ENCODE measurements around the gene IL17RB. TPM values are rescaled to one million over a fixed set of nuclear protein-coding genes. Genes with fewer than 3 reads are reported as not detected.

The IL17RB gene
- total RNA-seq, 1 donor from 2014 or later = 12.4 TPM

DNA sequence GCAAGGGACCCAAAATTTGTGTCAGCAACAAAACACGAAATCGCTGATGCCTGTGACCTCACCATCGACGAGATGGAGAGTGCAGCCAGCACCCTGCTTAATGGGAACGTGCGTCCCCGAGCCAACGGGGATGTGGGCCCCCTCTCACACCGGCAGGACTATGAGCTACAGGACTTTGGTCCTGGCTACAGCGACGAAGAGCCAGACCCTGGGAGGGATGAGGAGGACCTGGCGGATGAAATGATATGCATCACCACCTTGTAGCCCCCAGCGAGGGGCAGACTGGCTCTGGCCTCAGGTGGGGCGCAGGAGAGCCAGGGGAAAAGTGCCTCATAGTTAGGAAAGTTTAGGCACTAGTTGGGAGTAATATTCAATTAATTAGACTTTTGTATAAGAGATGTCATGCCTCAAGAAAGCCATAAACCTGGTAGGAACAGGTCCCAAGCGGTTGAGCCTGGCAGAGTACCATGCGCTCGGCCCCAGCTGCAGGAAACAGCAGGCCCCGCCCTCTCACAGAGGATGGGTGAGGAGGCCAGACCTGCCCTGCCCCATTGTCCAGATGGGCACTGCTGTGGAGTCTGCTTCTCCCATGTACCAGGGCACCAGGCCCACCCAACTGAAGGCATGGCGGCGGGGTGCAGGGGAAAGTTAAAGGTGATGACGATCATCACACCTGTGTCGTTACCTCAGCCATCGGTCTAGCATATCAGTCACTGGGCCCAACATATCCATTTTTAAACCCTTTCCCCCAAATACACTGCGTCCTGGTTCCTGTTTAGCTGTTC lies 35.0 kb upstream of the IL17RB start:
- TF ChIP-seq, protein P1, sequence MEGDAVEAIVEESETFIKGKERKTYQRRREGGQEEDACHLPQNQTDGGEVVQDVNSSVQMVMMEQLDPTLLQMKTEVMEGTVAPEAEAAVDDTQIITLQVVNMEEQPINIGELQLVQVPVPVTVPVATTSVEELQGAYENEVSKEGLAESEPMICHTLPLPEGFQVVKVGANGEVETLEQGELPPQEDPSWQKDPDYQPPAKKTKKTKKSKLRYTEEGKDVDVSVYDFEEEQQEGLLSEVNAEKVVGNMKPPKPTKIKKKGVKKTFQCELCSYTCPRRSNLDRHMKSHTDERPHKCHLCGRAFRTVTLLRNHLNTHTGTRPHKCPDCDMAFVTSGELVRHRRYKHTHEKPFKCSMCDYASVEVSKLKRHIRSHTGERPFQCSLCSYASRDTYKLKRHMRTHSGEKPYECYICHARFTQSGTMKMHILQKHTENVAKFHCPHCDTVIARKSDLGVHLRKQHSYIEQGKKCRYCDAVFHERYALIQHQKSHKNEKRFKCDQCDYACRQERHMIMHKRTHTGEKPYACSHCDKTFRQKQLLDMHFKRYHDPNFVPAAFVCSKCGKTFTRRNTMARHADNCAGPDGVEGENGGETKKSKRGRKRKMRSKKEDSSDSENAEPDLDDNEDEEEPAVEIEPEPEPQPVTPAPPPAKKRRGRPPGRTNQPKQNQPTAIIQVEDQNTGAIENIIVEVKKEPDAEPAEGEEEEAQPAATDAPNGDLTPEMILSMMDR (IDR thresholded peaks at IDR 0.05) = no peak
- Histone ChIP-seq H3K27ac (no peak overlapping the region), H3K4me1 (no peaks in the 10 kb centered on the region), H3K36me3 (peaks cover 4% of the 10 kb centered on the region), H3K27me3 (no peaks in the 10 kb centered on the region), H3K4me3 (no peak overlapping the region), H3K9me3 (no peaks in the 10 kb centered on the region)
- intact Hi-C loops (cut with DNase I) = no loop called here
- DNase-seq = peak; percentile 49
- no peak for ATAC-seq

DNA sequence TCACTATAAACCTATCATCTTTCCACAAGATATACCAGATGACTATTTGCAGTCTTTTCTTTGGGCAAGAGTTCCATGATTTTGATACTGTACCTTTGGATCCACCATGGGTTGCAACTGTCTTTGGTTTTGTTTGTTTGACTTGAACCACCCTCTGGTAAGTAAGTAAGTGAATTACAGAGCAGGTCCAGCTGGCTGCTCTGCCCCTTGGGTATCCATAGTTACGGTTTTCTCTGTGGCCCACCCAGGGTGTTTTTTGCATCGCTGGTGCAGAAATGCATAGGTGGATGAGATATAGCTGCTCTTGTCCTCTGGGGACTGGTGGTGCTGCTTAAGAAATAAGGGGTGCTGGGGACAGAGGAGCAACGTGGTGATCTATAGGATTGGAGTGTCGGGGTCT lies 33.9 kb upstream of the IL17RB start:
- peaks cover 8% of the 10 kb centered on the region for H3K36me3 ChIP-seq
- TF ChIP-seq, protein P1 (IDR thresholded peaks at IDR 0.05) = no peak
- no peaks in the 10 kb centered on the region for H3K4me1 ChIP-seq
- no peak for ATAC-seq
- no peaks in the 10 kb centered on the region for H3K27me3 ChIP-seq
- DNase-seq = no peak
- H3K27ac ChIP-seq = no peak overlapping the region
- no peaks in the 10 kb centered on the region for H3K9me3 ChIP-seq
- intact Hi-C loops (cut with DNase I) = no loop called here
- no peak overlapping the region for H3K4me3 ChIP-seq

DNA sequence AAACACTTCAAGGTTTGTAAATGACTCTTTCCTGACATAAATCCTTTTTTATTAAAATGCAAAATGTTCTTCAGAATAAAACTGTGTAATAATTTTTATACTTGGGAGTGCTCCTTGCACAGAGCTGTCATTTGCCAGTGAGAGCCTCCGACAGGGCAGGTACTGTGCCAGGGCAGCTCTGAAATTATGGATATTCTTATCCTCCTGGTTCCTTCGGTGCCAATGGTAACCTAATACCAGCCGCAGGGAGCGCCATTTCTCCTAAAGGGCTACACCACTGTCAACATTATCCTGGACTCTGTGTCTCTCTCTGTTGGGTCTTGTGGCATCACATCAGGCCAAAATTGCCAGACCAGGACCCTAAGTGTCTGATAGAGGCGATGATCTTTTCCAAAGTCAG lies 33.1 kb upstream of the IL17RB start:
- H3K9me3 ChIP-seq = no peaks in the 10 kb centered on the region
- intact Hi-C loops (cut with DNase I) = no loop called here
- TF ChIP-seq, protein P1 (IDR thresholded peaks at IDR 0.05) = no peak
- ATAC-seq (no peak), DNase-seq (no peak)
- no peak overlapping the region for H3K27ac ChIP-seq
- H3K4me3 ChIP-seq = no peak overlapping the region
- no peaks in the 10 kb centered on the region for H3K4me1 ChIP-seq
- peaks cover 13% of the 10 kb centered on the region for H3K36me3 ChIP-seq
- H3K27me3 ChIP-seq = no peaks in the 10 kb centered on the region

DNA sequence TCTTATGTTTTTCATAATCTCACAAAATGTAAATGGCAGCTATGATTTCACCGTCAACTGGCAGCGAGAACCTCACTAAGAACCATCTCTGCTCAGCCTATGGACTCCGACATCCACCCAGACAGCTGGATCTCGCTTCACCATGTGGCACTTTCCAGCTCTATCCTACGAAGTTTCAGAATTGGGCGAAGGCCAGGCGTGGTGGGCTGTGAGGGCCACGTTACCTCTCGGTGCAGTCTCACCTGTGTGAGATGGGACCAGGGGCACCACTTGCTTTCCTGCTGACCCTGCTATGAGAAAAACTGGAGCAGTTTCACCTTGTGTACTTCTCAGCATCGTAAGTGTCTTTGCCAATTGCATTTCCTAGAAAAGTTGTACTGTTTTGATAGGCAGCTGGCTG lies 32.5 kb upstream of the IL17RB start:
- H3K9me3 ChIP-seq = no peaks in the 10 kb centered on the region
- no peaks in the 10 kb centered on the region for H3K4me1 ChIP-seq
- peak; percentile 45 for DNase-seq
- no peak for ATAC-seq
- no peaks in the 10 kb centered on the region for H3K27me3 ChIP-seq
- no peak overlapping the region for H3K27ac ChIP-seq
- intact Hi-C loops (cut with DNase I) = no loop called here
- TF ChIP-seq, protein P1 (IDR thresholded peaks at IDR 0.05) = no peak
- H3K36me3 ChIP-seq = peaks cover 19% of the 10 kb centered on the region
- H3K4me3 ChIP-seq = no peak overlapping the region

DNA sequence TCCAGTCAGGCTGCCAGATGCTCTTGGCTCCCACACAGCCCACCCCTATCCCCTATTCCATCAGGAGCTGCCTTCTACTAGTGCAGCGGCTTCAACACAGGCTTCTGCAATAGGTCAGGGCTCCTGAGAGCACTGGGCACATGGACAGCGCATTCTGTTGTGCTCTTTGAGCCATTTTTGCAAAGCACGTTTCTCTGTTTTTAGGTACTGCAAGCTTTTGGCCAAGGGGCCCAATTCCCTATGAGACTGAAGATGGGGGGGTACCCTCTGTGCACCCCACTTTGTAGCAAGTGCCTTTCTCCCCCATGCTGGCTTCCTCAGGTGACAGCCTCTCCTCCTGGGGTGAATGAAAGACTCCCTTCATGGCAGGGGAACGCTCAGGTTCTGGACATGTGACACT lies 31.3 kb upstream of the IL17RB start:
- intact Hi-C loops (cut with DNase I) = no loop called here

More for the DNA sequence above, 31.3 kb upstream of the IL17RB start:
- Histone ChIP-seq H3K36me3 (peaks cover 21% of the 10 kb centered on the region), H3K27me3 (no peaks in the 10 kb centered on the region), H3K4me3 (no peak overlapping the region), H3K9me3 (no peaks in the 10 kb centered on the region), H3K27ac (no peak overlapping the region), H3K4me1 (no peaks in the 10 kb centered on the region)
- no peak for DNase-seq
- no peak for ATAC-seq
- TF ChIP-seq, protein P1 (IDR thresholded peaks at IDR 0.05) = no peak
